Endothelial cell of umbilical vein (primary cell): Measurements from ENCODE around the gene RECK.

Experiments
- CTCF ChIP-seq, 2 donors: IDR thresholded peaks; 1 replicate in 1 of 2; 2 replicates in 1 of 2; pipeline ENCODE4 v1.5.1; 2011; ENCODE audit warnings: low read length in 2 of 2, mild to moderate bottlenecking in 2 of 2, moderate library complexity in 2 of 2, control low read depth in 1 of 2, inconsistent platforms in 1 of 2, low read depth in 1 of 2; ENCODE audit not compliant: insufficient read depth in 1 of 2; ENCODE audit errors: extremely low read depth in 1 of 2
- EZH2 ChIP-seq: IDR thresholded peaks from 2 replicates; pipeline ENCODE4 v1.6.1; 2012; ENCODE audit warnings: borderline replicate concordance, low read depth, mild to moderate bottlenecking, moderate library complexity, low read length, inconsistent platforms; ENCODE audit not compliant: severe bottlenecking
- MYC ChIP-seq: IDR thresholded peaks from one replicate; pipeline ENCODE4 v1.6.1; 2011; ENCODE audit warnings: mild to moderate bottlenecking, low read depth, low read length
- POLR2A ChIP-seq: IDR thresholded peaks from 2 replicates; pipeline ENCODE4 v1.6.1; 2012; ENCODE audit warnings: low read depth, mild to moderate bottlenecking, control low read depth, low read length
- POLR2AphosphoS5 ChIP-seq: IDR thresholded peaks from 2 replicates; pipeline ENCODE4 v1.6.1; 2012; ENCODE audit warnings: low read depth, mild to moderate bottlenecking, control low read depth, low read length, moderate library complexity; ENCODE audit not compliant: insufficient read depth

GRCh38 chr9:36170531-36170930, 133.8 kb downstream of the RECK start:
- no peak for TF ChIP-seq POLR2AphosphoS5
- TF ChIP-seq CTCF (IDR thresholded peaks at IDR 0.05; ENCODE audit: extremely low read depth in 1 of 2, insufficient read depth in 1 of 2, low read depth in 1 of 2, low read length in 2 of 2), result no peak
- no peak for TF ChIP-seq POLR2A
- TF ChIP-seq MYC, result no peak
- TF ChIP-seq EZH2, result no peak
